HepG2 (cell line): Measurements from ENCODE around the gene CLDN7. TPM values are rescaled to one million over a fixed set of nuclear protein-coding genes. Genes with fewer than 3 reads are reported as not detected.

ENCODE experiments used
- ARNTL ChIP-seq: sonication (generic); formaldehyde crosslinking; IDR thresholded peaks from 2 replicates; pipeline ENCODE4 v1.4.0; 2020; ENCODE audit warnings: mild to moderate bottlenecking, missing genetic modification reagents
- ATF5 ChIP-seq: sonication (generic); formaldehyde crosslinking; IDR thresholded peaks from 2 replicates; pipeline ENCODE4 v1.4.0; 2020; ENCODE audit warnings: mild to moderate bottlenecking, low read depth, missing genetic modification reagents
- DRAP1 ChIP-seq: IDR thresholded peaks from 2 replicates; pipeline ENCODE4 v1.6.1; 2016; ENCODE audit warnings: missing genetic modification reagents, missing compliant biosample characterization
- ESRRA ChIP-seq: sonication (generic); formaldehyde crosslinking; IDR thresholded peaks from 2 replicates; pipeline ENCODE4 v1.5.1; 2020; ENCODE audit warnings: mild to moderate bottlenecking, low read depth, missing genetic modification reagents
- FOXP4 ChIP-seq: sonication (generic); formaldehyde crosslinking; IDR thresholded peaks from 2 replicates; pipeline ENCODE4 v1.4.0; 2020; ENCODE audit warnings: missing genetic modification reagents
- GLI4 ChIP-seq: sonication (generic); formaldehyde crosslinking; IDR thresholded peaks from 2 replicates; pipeline ENCODE4 v1.5.1; 2020; ENCODE audit warnings: missing genetic modification reagents, mild to moderate bottlenecking, moderate library complexity, borderline replicate concordance
- KLF12 ChIP-seq: sonication (generic); formaldehyde crosslinking; IDR thresholded peaks from 2 replicates; pipeline ENCODE4 v1.4.0; 2020; ENCODE audit warnings: missing genetic modification reagents, borderline replicate concordance
- RXRB ChIP-seq: IDR thresholded peaks from 2 replicates; pipeline ENCODE4 v1.6.1; 2016; ENCODE audit warnings: borderline replicate concordance, missing genetic modification reagents, missing compliant biosample characterization
- TFE3 ChIP-seq: IDR thresholded peaks from 2 replicates; pipeline ENCODE4 v1.6.1; 2016
- THAP7 ChIP-seq: sonication (generic); formaldehyde crosslinking; IDR thresholded peaks from 2 replicates; pipeline ENCODE4 v1.8.1; 2023; ENCODE audit warnings: mild to moderate bottlenecking, missing genetic modification reagents
- ZBTB20 ChIP-seq: sonication (generic); formaldehyde crosslinking; IDR thresholded peaks from 2 replicates; pipeline ENCODE4 v1.8.1; 2023; ENCODE audit warnings: missing genetic modification reagents, low read depth, mild to moderate bottlenecking, borderline replicate concordance
- ZNF136 ChIP-seq: sonication (generic); formaldehyde crosslinking; IDR thresholded peaks from 2 replicates; pipeline ENCODE4 v1.8.1; 2022; ENCODE audit warnings: low read depth, mild to moderate bottlenecking, moderate library complexity, missing genetic modification reagents
- ZNF264 ChIP-seq: sonication (generic); formaldehyde crosslinking; IDR thresholded peaks from 2 replicates; pipeline ENCODE4 v1.4.0; 2020; ENCODE audit warnings: missing genetic modification reagents
- ZNF281 ChIP-seq: sonication (generic); formaldehyde crosslinking; IDR thresholded peaks from 2 replicates; pipeline ENCODE4 v1.4.0; 2020; ENCODE audit warnings: missing genetic modification reagents, borderline replicate concordance
- ZNF44 ChIP-seq: sonication (generic); formaldehyde crosslinking; IDR thresholded peaks from 2 replicates; pipeline ENCODE4 v1.5.1; 2020; ENCODE audit warnings: mild to moderate bottlenecking, missing genetic modification reagents
- ZNF576 ChIP-seq: sonication (generic); formaldehyde crosslinking; IDR thresholded peaks from 2 replicates; pipeline ENCODE4 v1.4.0; 2020; ENCODE audit warnings: mild to moderate bottlenecking, missing genetic modification reagents
- ZNF704 ChIP-seq: sonication (generic); formaldehyde crosslinking; IDR thresholded peaks from 2 replicates; pipeline ENCODE4 v1.8.1; 2023; ENCODE audit warnings: mild to moderate bottlenecking, inconsistent platforms, moderate library complexity, missing genetic modification reagents, borderline replicate concordance
- polyA plus RNA-seq, 8 experiments: library from polyadenylated mRNA; depleted of rRNA in 3 of 8; stranded (reverse) in 7 of 8; unstranded in 1 of 8; fragments of >200 nt; fragmentation: Illumina TruSeq in 4 of 8; extraction: Trizol in 4 of 8; gene quantifications; 2 replicates each; pipeline versions ENCODE4 v1.2.1 to v1.2.3, GENCODE V29; 2011 to 2016; ENCODE audit warnings: low read depth in 4 of 8, missing spikeins in 1 of 8, mixed read lengths in 1 of 8; ENCODE audit not compliant: insufficient read depth in 1 of 8
- total RNA-seq, 5 experiments: library from RNA; depleted of rRNA; stranded (reverse); fragments of >200 nt; fragmentation: Illumina TruSeq; extraction: Trizol; gene quantifications; 2 replicates each; pipeline ENCODE4 v1.2.3, GENCODE V29; 2016; ENCODE audit warnings: low read depth in 1 of 5

Gene CLDN7
- total and polyA plus RNA-seq, 2 of the 13 experiments (the other 11 are each of a cell fraction or from before 2014, with no cell fraction given) = not detected

- TF ChIP-seq FOXP4 = peak; percentile 37
- no peak for TF ChIP-seq ZNF281 (CRISPR knock-in tag)
- TF ChIP-seq DRAP1 (CRISPR knock-in tag) = peak; percentile 71
- TF ChIP-seq ARNTL (CRISPR knock-in tag) = peak; percentile 17; the same call in 1 of the 2 replicates
- TF ChIP-seq TFE3 (CRISPR knock-in tag) = peak; percentile 17; the same call in 1 of the 2 replicates
- peak; percentile 74 for TF ChIP-seq KLF12 (CRISPR knock-in tag)
- TF ChIP-seq GLI4 (CRISPR knock-in tag) = peak; percentile 74; the same call in 1 of the 2 replicates
- TF ChIP-seq ZBTB20 (CRISPR knock-in tag) = 0 out of 2 replicates have a peak, but pooled peaks have one; percentile 34
- 0 out of 2 replicates have a peak, but pooled peaks have one; percentile 57 for TF ChIP-seq ZNF136 (CRISPR knock-in tag)
- no peak for TF ChIP-seq ZNF576 (CRISPR knock-in tag)
- no peak; the same call in 1 of the 2 replicates for TF ChIP-seq ATF5 (CRISPR knock-in tag)
- peak; percentile 62 for TF ChIP-seq RXRB (CRISPR knock-in tag)
- peak; percentile 67; the same call in 1 of the 2 replicates for TF ChIP-seq THAP7 (CRISPR knock-in tag)
- TF ChIP-seq ZNF44 = peak; percentile 44; the same call in 1 of the 2 replicates
- 0 out of 2 replicates have a peak, but pooled peaks have one; percentile 58 for TF ChIP-seq ESRRA (CRISPR knock-in tag)
- TF ChIP-seq ZNF704 (CRISPR knock-in tag) = 0 out of 2 replicates have a peak, but pooled peaks have one; percentile 21
- TF ChIP-seq ZNF264 (CRISPR knock-in tag) = 0 out of 2 replicates have a peak, but pooled peaks have one; percentile 13
These were observed 44.8 kb upstream of the CLDN7 start, which contains the start of gene EIF5A (continued) for GRCh38 chr17:7306911-7307685.
